H1 (cell line): ENCODE results near the gene UBXN11.

Source experiments
- CTCF ChIP-seq, 3 experiments: IDR thresholded peaks; 1 replicate in 2 of 3; 2 replicates in 1 of 3; pipeline versions ENCODE4 v1.5.1 to v1.6.1; 2011; ENCODE audit warnings: low read length in 3 of 3, mild to moderate bottlenecking in 3 of 3, inconsistent platforms in 2 of 3, low read depth in 1 of 3, moderate library complexity in 1 of 3; ENCODE audit not compliant: insufficient read depth in 1 of 3; ENCODE audit errors: control extremely low read depth in 1 of 3
- POLR2A ChIP-seq, 2 experiments: IDR thresholded peaks; 1 replicate in 1 of 2; 2 replicates in 1 of 2; pipeline ENCODE4 v1.6.1; 2011; ENCODE audit warnings: low read depth in 2 of 2, low read length in 2 of 2, mild to moderate bottlenecking in 2 of 2; ENCODE audit errors: control extremely low read depth in 1 of 2
- POLR2AphosphoS5 ChIP-seq: IDR thresholded peaks from 2 replicates; pipeline ENCODE4 v1.6.1; 2011; ENCODE audit warnings: low read depth, low read length

DNA sequence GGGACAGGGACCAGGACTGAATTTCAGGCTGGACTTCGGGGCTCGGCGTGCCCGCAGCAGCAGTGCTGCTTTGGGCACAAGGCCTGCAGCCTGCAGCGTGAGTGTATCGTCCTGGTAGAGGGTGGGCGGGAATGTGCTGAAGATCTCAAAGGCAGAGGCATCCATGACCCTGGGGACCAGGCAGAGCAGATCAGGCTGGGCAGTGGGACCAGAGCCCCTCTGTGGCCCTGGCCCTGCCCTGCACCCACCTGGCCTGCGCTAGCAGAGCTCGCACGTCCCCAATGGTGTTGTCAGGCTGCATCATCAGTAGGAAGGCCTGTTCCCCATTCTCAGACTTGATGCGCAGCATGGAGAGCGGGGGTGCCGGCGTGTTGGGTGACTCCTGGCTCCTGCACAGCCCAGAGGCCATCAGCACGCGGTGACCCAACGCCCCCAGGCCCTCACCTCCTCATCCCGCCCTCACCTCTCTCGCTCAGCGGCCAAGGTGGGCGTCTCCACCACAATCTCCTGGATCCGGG lies 24.0 kb downstream of the UBXN11 start:
- TF ChIP-seq CTCF (IDR thresholded peaks at IDR 0.05; ENCODE audit: control extremely low read depth in 1 of 3, insufficient read depth in 1 of 3, low read depth in 1 of 3, low read length in 3 of 3) (no peak), POLR2A (IDR thresholded peaks at IDR 0.05; ENCODE audit: control extremely low read depth in 1 of 2, low read depth in 2 of 2, low read length in 2 of 2) (no peak), POLR2AphosphoS5 (no peak)
